HT-29 (cell line): ENCODE data around the gene TBL1X. TPM values are rescaled to one million over a fixed set of nuclear protein-coding genes. Genes with fewer than 3 reads are reported as not detected.

ENCODE experiments used
- DNase-seq: peaks from one replicate; pipeline ENCODE4 v3.0.0-alpha.2; 2015; ENCODE audit warnings: low spot score
- total RNA-seq: library from RNA; depleted of rRNA; stranded (reverse); fragments of >200 nt; shearing (Covaris generic); gene quantifications from 2 replicates; pipeline ENCODE4 v1.2.3, GENCODE V29; 2014

TBL1X gene
- total RNA-seq, 1 experiment from 2014 or later, result 14.1 TPM

DNA sequence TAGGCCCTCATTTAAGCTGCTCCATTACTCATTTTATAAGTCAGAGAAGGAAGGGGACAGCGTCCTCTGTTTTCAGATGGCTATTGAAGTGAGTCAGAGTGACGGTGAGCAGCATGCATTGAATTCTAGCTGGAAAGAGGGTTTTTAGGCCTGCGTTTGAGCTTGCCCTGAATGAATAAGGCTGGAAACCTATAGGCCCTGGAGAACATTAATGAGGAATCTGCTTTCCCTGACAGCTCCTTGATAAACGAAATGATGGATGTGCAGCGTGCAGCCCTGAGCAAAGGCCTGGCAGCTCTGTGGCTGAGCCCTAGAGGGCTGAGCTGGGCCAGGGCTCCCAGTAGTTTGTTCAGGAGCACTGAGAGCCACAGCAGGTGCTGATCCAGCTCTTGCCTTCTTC is 33.4 kb downstream of the TBL1X start:
- no peak for DNase-seq

- DNase-seq, result no peak
Observed at GRCh38 chrX:9500584-9500983, 35.7 kb downstream of the TBL1X start.

DNA sequence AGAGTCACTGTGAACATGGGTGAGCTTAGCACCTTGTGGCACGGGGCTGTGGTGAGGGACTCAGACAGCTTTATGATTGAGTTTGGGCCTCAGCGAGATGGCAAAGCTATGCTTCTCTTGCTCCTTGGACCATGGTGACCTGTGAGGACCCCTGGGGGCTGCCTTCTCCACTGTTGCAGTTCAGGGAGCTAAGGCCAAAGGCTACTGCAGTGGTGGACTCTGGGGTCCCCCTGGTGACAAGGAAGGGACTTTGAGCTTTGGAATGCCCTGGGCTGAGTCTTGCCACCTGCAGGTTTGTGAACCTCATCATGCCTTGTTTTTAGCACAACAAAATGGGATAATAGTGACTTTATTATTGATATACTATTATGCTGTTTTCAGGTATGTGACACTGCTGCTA is 36.5 kb downstream of the TBL1X start:
- no peak for DNase-seq

GRCh38 chrX:9503261-9503660 is 38.4 kb downstream of the TBL1X start:
- no peak for DNase-seq

DNA sequence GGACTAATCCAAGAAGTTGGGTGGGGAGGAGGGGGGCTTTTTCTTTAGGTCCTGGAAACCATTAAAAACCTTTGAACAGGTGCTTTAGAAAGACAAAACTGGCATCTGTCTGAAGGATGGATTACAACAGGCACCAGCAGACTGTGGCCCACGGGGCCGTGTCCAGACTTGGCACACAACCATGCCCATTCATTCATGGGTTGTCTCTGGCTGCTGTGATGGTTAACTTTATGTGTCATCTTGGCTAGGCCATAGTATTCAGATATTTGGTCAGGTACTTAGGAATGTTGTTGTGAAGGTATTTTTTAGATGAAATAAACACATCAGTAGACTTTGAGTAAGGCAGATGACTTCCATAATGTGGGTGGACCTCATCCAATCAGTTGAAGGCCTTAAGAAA is 45.5 kb downstream of the TBL1X start:
- no peak for DNase-seq

GRCh38 chrX:9510980-9511379 is 46.1 kb downstream of the TBL1X start:
- no peak for DNase-seq

DNA sequence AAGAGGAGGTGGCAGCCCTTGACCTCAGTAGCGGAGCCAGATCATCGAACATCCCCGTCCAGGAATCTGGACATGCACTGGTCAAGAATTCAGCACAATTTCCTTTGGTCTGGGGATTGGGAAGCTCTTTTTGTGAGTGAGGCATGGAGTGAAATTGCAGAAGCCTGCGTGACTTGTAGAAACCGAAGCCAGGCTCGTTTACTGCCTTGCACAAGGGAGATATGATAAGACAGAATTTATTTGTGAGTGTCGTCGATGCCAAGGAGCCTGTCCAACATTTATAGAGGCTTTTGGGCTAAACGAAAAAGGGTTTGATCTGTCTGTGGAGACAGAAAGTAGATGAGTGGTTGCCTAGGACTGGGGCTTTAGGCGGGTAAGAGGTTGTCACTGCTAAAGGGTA is 50.6 kb downstream of the TBL1X start:
- DNase-seq, result no peak

DNA sequence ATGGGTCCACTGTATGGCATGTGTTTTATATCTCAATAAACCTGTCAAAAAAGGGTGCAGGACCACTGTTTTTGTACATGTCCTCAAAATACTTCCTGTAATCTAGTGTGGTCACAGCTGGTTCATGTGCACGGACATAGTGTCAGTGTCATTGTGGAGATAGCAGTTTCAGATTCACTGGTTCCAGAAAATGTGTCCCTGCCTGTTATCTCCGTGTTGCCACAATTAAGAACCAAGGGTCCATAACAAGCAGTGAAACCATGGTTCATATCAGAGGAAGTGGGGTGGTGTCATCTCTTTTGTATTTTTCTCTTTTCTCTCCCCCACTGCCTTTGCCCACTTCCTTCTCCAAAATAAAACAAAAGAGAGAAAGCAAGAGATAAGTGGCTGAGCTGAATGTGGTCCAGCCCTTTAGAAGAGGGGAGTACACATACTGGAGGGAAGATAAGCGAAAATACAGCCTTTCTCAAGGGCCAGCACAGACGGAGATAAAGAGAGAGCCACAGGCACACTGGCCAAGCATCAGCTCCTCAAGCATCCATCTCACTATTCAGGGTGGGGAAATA is 51.2 kb downstream of the TBL1X start:
- no peak for DNase-seq

- DNase-seq, result no peak
Observed at GRCh38 chrX:9516635-9517034, 51.8 kb downstream of the TBL1X start.

- DNase-seq, result no peak
Observed at GRCh38 chrX:9518051-9518450, 53.2 kb downstream of the TBL1X start.

DNA sequence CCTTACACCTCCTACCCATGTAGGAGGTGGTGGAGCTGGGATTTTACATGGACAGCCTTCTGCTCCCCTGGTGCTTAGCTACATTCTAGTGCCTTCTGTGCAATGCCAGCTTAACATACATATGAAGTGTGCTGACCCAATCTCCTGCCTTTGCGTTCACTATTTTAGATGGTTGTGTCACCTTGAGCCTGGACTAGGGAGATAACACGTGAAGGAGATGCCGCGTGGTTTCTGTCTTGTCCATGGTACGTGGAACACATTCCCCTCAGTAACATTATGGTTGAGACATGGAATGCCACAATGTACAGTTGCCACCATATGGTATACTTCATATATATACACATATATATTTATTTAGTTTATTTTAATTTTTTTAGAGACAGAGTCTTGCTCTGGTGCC is 54.0 kb downstream of the TBL1X start:
- no peak for DNase-seq

- DNase-seq, result no peak
Observed at GRCh38 chrX:9519546-9520216, 54.8 kb downstream of the TBL1X start.

- DNase-seq, result no peak
Observed at GRCh38 chrX:9520217-9520590, 55.3 kb downstream of the TBL1X start.

GRCh38 chrX:9522378-9523155 is 57.7 kb downstream of the TBL1X start:
- DNase-seq, result no peak

GRCh38 chrX:9525511-9526248 is 60.8 kb downstream of the TBL1X start:
- DNase-seq, result no peak

- DNase-seq, result no peak
Observed at GRCh38 chrX:9526965-9527364, 62.1 kb downstream of the TBL1X start.

DNA sequence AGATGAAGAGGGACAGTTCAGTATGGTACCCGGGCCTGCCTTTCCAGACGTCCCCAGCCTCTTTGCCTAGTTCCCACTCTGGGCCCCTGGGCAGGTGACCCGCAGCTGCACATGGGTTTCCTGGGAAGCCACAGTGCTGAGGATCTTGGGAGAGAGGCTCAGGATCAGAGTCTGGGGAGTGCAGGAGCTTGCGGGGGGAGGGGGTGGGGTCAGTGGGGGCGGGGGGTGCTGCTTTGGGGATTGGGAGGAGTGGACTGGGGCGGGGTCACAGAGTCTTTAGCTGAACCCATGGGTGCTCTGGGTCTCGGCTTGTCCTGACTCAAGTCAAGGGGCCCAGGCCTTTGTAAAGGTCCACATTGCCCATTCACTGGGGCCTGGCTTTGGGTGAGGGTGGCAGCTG is 63.6 kb downstream of the TBL1X start:
- DNase-seq, result no peak

DNA sequence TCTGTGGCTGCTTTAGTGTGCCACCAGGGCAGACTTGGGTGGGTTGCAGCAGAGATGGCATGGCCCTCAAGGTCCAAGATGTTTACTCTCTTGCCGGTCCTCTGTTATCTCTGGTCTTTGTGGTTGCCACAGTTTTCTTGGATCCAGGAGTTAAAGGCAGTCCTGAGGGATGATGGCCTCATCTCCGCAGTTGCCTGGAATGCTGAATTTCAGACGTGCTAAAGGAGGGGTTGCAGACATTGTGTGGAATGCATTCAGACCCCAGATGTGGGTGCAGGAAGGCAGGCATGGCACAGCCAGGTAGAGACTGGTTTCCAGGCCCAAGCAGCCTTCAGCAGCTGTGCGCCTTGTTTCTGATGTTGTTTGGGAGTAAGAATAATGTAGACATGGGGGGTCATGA is 64.4 kb downstream of the TBL1X start:
- DNase-seq, result no peak

DNA sequence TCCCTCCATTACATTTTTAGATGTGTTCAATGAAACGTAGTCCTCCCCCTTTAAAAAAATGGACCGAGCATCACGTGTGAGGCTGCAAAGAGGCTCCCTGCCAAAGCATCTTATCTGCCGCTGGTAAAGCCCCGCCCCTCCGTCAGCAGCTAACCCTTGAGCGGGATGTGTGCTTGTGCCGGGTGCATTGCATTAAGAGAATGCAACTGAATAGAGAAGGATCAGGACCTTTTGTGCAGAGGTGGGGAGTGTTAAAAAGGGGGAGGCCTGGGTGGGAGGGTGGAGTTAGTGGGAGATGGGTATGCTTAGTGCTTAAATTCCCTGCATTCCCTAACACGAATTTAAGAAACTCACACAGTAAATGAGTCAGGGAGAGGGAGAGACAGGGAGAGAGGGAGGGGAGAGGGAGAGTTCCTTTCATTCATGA is 66.0 kb downstream of the TBL1X start:
- DNase-seq, result no peak

- DNase-seq, result no peak
Observed at GRCh38 chrX:9532349-9532748, 67.5 kb downstream of the TBL1X start.

DNA sequence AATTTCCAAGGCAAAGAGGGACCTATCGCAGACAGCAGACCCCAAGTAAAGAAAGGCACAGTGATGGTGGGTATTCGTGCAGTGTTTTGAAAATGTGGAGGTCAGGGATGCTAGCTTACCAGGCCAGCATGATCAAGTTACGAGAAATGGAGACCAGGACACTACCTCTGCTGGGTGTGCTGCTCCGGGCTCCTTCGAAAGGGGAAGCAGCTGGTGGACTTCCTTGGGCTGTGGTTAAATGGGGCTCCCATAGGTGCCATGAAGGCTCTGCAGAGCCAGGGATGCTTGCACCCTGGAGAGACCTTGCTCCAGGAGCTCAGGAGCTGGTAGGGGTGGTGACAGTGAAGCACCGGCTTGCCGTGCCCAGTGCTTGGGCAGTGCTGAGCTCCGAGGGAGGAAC is 68.8 kb downstream of the TBL1X start:
- no peak for DNase-seq

DNA sequence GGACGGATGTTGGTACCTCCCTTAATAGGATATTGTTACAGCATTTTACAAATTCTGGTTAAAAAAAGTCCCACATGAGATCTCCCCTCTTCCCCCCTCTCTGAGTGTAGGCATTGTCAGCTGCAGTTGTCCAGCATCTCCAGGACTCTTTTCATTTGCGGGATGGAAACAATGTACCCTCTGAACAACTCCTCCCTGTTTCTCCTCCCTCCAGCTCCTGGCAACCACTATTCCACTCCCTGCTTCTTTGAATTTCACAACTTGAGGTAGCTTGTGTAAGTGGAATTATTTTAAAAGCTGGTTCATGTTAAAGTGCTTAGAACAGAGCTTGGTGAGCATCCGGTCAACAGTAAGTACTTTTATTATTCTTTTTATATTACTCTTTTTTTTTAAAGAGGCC is 69.8 kb downstream of the TBL1X start:
- DNase-seq, result no peak
